Measurements from ENCODE around the gene OSBP2. TPM values are rescaled to one million over a fixed set of nuclear protein-coding genes. Genes with fewer than 3 reads are reported as not detected.

The OSBP2 gene
- total and polyA plus RNA-seq, 10 of the 15 experiments (the other 5 are each of a cell fraction or from before 2014, with no cell fraction given), result 0.11 to 7.7 (median 3.6) TPM

DNA sequence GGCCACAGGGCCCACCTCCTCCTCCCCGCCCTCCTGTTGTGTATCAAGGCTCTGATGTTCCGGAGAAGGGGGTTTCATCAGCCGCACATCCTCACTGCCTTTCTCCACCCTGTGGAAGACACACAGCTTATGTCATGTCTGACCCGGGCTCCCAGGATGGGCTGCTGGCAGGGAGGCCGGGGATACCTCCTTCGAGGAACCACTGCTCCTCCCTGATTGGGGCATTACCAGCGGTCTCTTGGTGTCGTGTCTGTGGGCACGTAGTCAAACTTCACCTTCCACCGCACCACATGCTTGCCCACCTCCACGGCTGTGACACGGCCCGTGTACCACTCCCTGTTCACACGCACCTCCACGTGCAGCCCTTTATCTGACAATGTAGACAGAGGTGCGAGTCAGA is 238.0 kb downstream of the OSBP2 start:
- Histone ChIP-seq H4K20me1 (ENCODE audit: control insufficient read depth, insufficient read depth) (no peaks in the 10 kb centered on the region), H3K9ac (ENCODE audit: control insufficient read depth, insufficient read depth, low read length) (no peak overlapping the region), H3K27ac (ENCODE audit: control insufficient read depth, insufficient read depth) (no peak overlapping the region), H3K4me2 (ENCODE audit: control insufficient read depth, insufficient read depth) (no peak overlapping the region), H3K9me3 (replicated peaks; ENCODE audit: control insufficient read depth, insufficient read depth, low read length) (no peaks in the 10 kb centered on the region), H3K4me3 (no peak overlapping the region), H3K27me3 (replicated peaks in 1 of 2; ENCODE audit: control insufficient read depth in 2 of 2, insufficient read depth in 2 of 2, low read length in 1 of 2) (no peaks in the 10 kb centered on the region), H3K79me2 (ENCODE audit: control insufficient read depth, insufficient read depth, low read length) (no peaks in the 10 kb centered on the region), H2AFZ (ENCODE audit: control insufficient read depth, low read depth, low read length) (no peak overlapping the region), H3K36me3 (ENCODE audit: control insufficient read depth in 2 of 2, insufficient read depth in 2 of 2, low read length in 1 of 2) (peaks cover 30 to 43% of the 10 kb centered on the region in 2 experiments), H3K4me1 (ENCODE audit: control insufficient read depth, insufficient read depth, low read length) (no peaks in the 10 kb centered on the region)
- ATAC-seq (no peak), FAIRE-seq (no peak), DNase-seq (ENCODE audit: low read depth, low spot score) (no peak)
- SMC1A ChIA-PET (ENCODE audit: uncharacterized antibody, unreplicated experiment), result no interaction called here
- POLR2A ChIA-PET, result no interaction called here
- no peak for TF ChIP-seq SIX5 (IDR thresholded peaks at IDR 0.05; ENCODE audit: low read depth, low read length, severe bottlenecking)
- TF ChIP-seq GABPA (IDR thresholded peaks at IDR 0.05; ENCODE audit: low read depth), result no peak
- no peak for TF ChIP-seq RAD21 (IDR thresholded peaks at IDR 0.05; ENCODE audit: insufficient read depth, low read depth, low read length)
- TF ChIP-seq BHLHE40 (IDR thresholded peaks at IDR 0.05; ENCODE audit: borderline replicate concordance in 1 of 2, low read depth in 2 of 2, low read length in 1 of 2), result no peak
- CTCF ChIA-PET, result no interaction called here
- in situ Hi-C loops (cut with MboI), result no loop called here
- BruUV-seq (replicated peaks), result no TSS peak
- intact Hi-C loops (cut with micrococcal nuclease; ENCODE audit: unreplicated experiment), result no loop called here
- RAD21 ChIA-PET (ENCODE audit: unreplicated experiment), result no interaction called here
- over 99% methylated on average over 15 of the region's 16 CpGs for WGBS (ENCODE audit: insufficient coverage, insufficient replicate concordance, low lambda C conversion rate, missing lambda C conversion rate)

DNA sequence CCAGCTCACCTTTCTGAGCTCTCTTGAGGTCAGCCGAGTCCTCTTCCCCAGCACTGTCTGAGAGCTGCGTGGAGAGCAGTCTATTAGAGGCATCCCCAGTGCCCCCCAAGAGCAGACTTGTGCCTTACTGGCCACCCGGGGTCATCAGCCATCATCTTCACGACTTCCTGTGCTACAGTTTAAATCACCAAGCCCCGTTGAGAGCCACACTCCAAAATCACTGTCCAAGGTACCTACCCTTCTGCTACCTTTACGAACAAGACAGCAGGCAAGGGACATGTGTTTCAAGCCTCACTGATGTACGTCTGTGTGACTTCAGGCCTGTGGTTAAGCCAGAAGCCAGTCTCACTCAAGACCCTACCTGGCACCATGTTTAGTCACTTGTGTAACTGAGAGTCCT is 238.8 kb downstream of the OSBP2 start:
- TF ChIP-seq ZNF217 (IDR thresholded peaks at IDR 0.05), result no peak
- TF ChIP-seq, protein P1, sequence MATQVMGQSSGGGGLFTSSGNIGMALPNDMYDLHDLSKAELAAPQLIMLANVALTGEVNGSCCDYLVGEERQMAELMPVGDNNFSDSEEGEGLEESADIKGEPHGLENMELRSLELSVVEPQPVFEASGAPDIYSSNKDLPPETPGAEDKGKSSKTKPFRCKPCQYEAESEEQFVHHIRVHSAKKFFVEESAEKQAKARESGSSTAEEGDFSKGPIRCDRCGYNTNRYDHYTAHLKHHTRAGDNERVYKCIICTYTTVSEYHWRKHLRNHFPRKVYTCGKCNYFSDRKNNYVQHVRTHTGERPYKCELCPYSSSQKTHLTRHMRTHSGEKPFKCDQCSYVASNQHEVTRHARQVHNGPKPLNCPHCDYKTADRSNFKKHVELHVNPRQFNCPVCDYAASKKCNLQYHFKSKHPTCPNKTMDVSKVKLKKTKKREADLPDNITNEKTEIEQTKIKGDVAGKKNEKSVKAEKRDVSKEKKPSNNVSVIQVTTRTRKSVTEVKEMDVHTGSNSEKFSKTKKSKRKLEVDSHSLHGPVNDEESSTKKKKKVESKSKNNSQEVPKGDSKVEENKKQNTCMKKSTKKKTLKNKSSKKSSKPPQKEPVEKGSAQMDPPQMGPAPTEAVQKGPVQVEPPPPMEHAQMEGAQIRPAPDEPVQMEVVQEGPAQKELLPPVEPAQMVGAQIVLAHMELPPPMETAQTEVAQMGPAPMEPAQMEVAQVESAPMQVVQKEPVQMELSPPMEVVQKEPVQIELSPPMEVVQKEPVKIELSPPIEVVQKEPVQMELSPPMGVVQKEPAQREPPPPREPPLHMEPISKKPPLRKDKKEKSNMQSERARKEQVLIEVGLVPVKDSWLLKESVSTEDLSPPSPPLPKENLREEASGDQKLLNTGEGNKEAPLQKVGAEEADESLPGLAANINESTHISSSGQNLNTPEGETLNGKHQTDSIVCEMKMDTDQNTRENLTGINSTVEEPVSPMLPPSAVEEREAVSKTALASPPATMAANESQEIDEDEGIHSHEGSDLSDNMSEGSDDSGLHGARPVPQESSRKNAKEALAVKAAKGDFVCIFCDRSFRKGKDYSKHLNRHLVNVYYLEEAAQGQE (IDR thresholded peaks at IDR 0.05; ENCODE audit: low read depth, low read length), result peak; percentile 46; the same call in 1 of the 2 replicates
- H4K20me1 ChIP-seq (ENCODE audit: control insufficient read depth, insufficient read depth), result no peaks in the 10 kb centered on the region
- in situ Hi-C loops (cut with MboI), result no loop called here
- intact Hi-C loops (cut with micrococcal nuclease; ENCODE audit: unreplicated experiment), result no loop called here
- ATAC-seq (no peak), DNase-seq (ENCODE audit: low read depth, low spot score) (no peak), FAIRE-seq (no peak)
- ChIA-PET RAD21 (ENCODE audit: unreplicated experiment) (no interaction called here), POLR2A (no interaction called here), CTCF (no interaction called here), SMC1A (ENCODE audit: uncharacterized antibody, unreplicated experiment) (no interaction called here)
- H2AFZ ChIP-seq (ENCODE audit: control insufficient read depth, low read depth, low read length), result no peak overlapping the region
- H3K4me1 ChIP-seq (ENCODE audit: control insufficient read depth, insufficient read depth, low read length), result no peaks in the 10 kb centered on the region
- 94% methylated on average over 7 of the region's 7 CpGs for WGBS (ENCODE audit: insufficient coverage, insufficient replicate concordance, low lambda C conversion rate, missing lambda C conversion rate)
- no peak overlapping the region for H3K4me2 ChIP-seq (ENCODE audit: control insufficient read depth, insufficient read depth)
- no peak overlapping the region for H3K4me3 ChIP-seq
- H3K79me2 ChIP-seq (ENCODE audit: control insufficient read depth, insufficient read depth, low read length), result no peaks in the 10 kb centered on the region
- no peaks in the 10 kb centered on the region for H3K9me3 ChIP-seq (replicated peaks; ENCODE audit: control insufficient read depth, insufficient read depth, low read length)
- H3K9ac ChIP-seq (ENCODE audit: control insufficient read depth, insufficient read depth, low read length), result no peak overlapping the region
- no peaks in the 10 kb centered on the region for H3K27me3 ChIP-seq (replicated peaks in 1 of 2; ENCODE audit: control insufficient read depth in 2 of 2, insufficient read depth in 2 of 2, low read length in 1 of 2)
- H3K36me3 ChIP-seq (ENCODE audit: control insufficient read depth in 2 of 2, insufficient read depth in 2 of 2, low read length in 1 of 2), result peaks cover 34 to 45% of the 10 kb centered on the region in 2 experiments
- BruUV-seq (replicated peaks), result no TSS peak
- H3K27ac ChIP-seq (ENCODE audit: control insufficient read depth, insufficient read depth), result no peak overlapping the region
